ENCODE measurements around the gene SLC22A2.

Gene SLC22A2

GRCh38 chr6:160218810-160219209 is 39.8 kb downstream of the SLC22A2 start:
- no peak overlapping the region for H3K4me3 ChIP-seq (ENCODE audit: low read depth, low read length)

GRCh38 chr6:160217863-160218262 is 40.8 kb downstream of the SLC22A2 start:
- H3K4me3 ChIP-seq (ENCODE audit: low read depth, low read length), result no peak overlapping the region

GRCh38 chr6:160217073-160217472 is 41.5 kb downstream of the SLC22A2 start:
- H3K4me3 ChIP-seq (ENCODE audit: low read depth, low read length), result no peak overlapping the region

GRCh38 chr6:160215232-160215631 is 43.4 kb downstream of the SLC22A2 start:
- no peak overlapping the region for H3K4me3 ChIP-seq (ENCODE audit: low read depth, low read length)

- no peak overlapping the region for H3K4me3 ChIP-seq (ENCODE audit: low read depth, low read length)
These were observed 51.0 kb downstream of the SLC22A2 start for GRCh38 chr6:160207618-160208017.

GRCh38 chr6:160204710-160205109 is 53.9 kb downstream of the SLC22A2 start:
- no peak overlapping the region for H3K4me3 ChIP-seq (ENCODE audit: low read depth, low read length)

GRCh38 chr6:160203953-160204352 is 54.7 kb downstream of the SLC22A2 start:
- no peak overlapping the region for H3K4me3 ChIP-seq (ENCODE audit: low read depth, low read length)

- no peak overlapping the region for H3K4me3 ChIP-seq (ENCODE audit: low read depth, low read length)
These were observed 55.1 kb downstream of the SLC22A2 start for GRCh38 chr6:160203522-160203921.

- H3K4me3 ChIP-seq (ENCODE audit: low read depth, low read length), result no peak overlapping the region
These were observed 55.5 kb downstream of the SLC22A2 start for GRCh38 chr6:160203076-160203475.

GRCh38 chr6:160202411-160202810 is 56.2 kb downstream of the SLC22A2 start:
- no peak overlapping the region for H3K4me3 ChIP-seq (ENCODE audit: low read depth, low read length)

- H3K4me3 ChIP-seq (ENCODE audit: low read depth, low read length), result no peak overlapping the region
These were observed 57.6 kb downstream of the SLC22A2 start for GRCh38 chr6:160201061-160201460.

- no peak overlapping the region for H3K4me3 ChIP-seq (ENCODE audit: low read depth, low read length)
These were observed 59.9 kb downstream of the SLC22A2 start for GRCh38 chr6:160198606-160199211.

- no peak overlapping the region for H3K4me3 ChIP-seq (ENCODE audit: low read depth, low read length)
These were observed 61.0 kb downstream of the SLC22A2 start for GRCh38 chr6:160197662-160198061.

GRCh38 chr6:160194808-160195207 is 63.8 kb downstream of the SLC22A2 start:
- H3K4me3 ChIP-seq (ENCODE audit: low read depth, low read length), result no peak overlapping the region

GRCh38 chr6:160192840-160193239 is 65.8 kb downstream of the SLC22A2 start:
- no peak overlapping the region for H3K4me3 ChIP-seq (ENCODE audit: low read depth, low read length)

GRCh38 chr6:160190973-160191372 is 67.6 kb downstream of the SLC22A2 start:
- H3K4me3 ChIP-seq (ENCODE audit: low read depth, low read length), result no peak overlapping the region

GRCh38 chr6:160190081-160190480 is 68.5 kb downstream of the SLC22A2 start:
- no peak overlapping the region for H3K4me3 ChIP-seq (ENCODE audit: low read depth, low read length)

GRCh38 chr6:160188773-160189172 is 69.8 kb downstream of the SLC22A2 start:
- H3K4me3 ChIP-seq (ENCODE audit: low read depth, low read length), result no peak overlapping the region

GRCh38 chr6:160180706-160181105 is 77.9 kb downstream of the SLC22A2 start:
- H3K4me3 ChIP-seq (ENCODE audit: low read depth, low read length), result no peak overlapping the region

- no peak overlapping the region for H3K4me3 ChIP-seq (ENCODE audit: low read depth, low read length)
These were observed 80.3 kb downstream of the SLC22A2 start for GRCh38 chr6:160178271-160178670.

- no peak overlapping the region for H3K4me3 ChIP-seq (ENCODE audit: low read depth, low read length)
These were observed 81.4 kb downstream of the SLC22A2 start for GRCh38 chr6:160177220-160177619.

GRCh38 chr6:160174681-160175080 is 83.9 kb downstream of the SLC22A2 start:
- H3K4me3 ChIP-seq (ENCODE audit: low read depth, low read length), result no peak overlapping the region

- H3K4me3 ChIP-seq (ENCODE audit: low read depth, low read length), result no peak overlapping the region
These were observed 84.7 kb downstream of the SLC22A2 start for GRCh38 chr6:160173806-160174527.

All from iPS-11a (cell line).